ENCODE data around the gene ELF2.
"Not testable (repeated sequence)": the region's sequence is repeated elsewhere in the genome, so short reads cannot be mapped to it uniquely, and the experiment has no call there.

Gene ELF2

DNA sequence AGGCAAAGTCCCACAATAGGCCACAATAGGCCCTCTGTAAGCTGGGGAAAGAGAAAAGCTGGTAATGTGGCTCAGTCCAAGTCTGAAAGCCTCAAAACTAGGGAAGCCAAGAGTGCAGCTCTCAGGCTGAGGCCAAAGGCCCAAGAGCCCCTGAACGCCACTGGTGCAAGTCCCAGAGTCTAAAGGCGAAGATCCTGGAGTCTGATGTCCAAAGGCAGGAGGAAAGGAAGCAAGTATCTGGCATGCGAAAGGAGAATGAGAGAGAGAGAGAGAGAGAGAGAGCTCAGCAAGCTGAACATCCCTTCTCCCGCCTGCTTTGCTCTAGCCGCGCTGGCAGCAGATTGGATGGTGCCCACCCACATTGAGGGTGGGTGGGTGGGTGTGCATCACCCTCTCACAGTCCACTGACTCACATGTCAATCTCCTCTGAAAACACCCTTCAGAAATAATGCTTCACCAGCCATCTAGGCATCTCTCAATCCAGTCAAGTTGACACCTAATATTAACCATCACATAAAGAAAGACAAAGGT, 30.9 kb upstream of the ELF2 start:
- no peak overlapping the region for H3K4me3 ChIP-seq (ENCODE audit: low read depth in 1 of 2, low read length in 2 of 2)
- H3K4me1 ChIP-seq (ENCODE audit: insufficient read depth, low read length): no peaks in the 10 kb centered on the region
- H3K27ac ChIP-seq (ENCODE audit: low read depth, low read length): no peak overlapping the region
- H3K27me3 ChIP-seq (ENCODE audit: control insufficient read depth in 1 of 2, insufficient read depth in 2 of 2, low read length in 2 of 2): no peaks in the 10 kb centered on the region
- no peak overlapping the region for H3K9ac ChIP-seq (ENCODE audit: low read length)
- H3K9me3 ChIP-seq (ENCODE audit: low read length): no peaks in the 10 kb centered on the region
- H3K36me3 ChIP-seq (ENCODE audit: insufficient read depth, low read length): no peaks in the 10 kb centered on the region

DNA sequence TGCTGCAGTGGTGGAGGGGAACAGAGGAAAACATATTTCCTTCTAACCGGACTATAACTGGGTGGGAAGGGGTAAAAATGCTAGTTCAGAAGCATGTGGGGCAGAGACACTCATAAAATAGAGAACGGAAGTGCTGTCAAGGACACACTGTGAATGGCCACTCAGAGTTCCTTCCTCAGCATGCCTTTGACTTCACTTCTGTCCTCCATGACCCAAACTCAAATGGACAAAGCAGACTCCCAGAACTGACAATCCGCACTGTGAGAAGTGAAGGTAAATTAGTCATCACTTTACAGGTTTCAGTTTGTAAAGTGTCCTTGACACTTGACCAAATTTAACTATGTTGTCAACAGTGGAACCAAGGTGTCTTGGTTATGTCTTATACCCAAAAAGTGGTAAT, 30.2 kb upstream of the ELF2 start:
- no peak overlapping the region for H3K27ac ChIP-seq (ENCODE audit: low read depth, low read length)
- H3K36me3 ChIP-seq (ENCODE audit: insufficient read depth, low read length): no peaks in the 10 kb centered on the region
- no peaks in the 10 kb centered on the region for H3K9me3 ChIP-seq (ENCODE audit: low read length)
- H3K4me3 ChIP-seq (ENCODE audit: low read depth in 1 of 2, low read length in 2 of 2): no peak overlapping the region
- no peak overlapping the region for H3K9ac ChIP-seq (ENCODE audit: low read length)
- no peaks in the 10 kb centered on the region for H3K27me3 ChIP-seq (ENCODE audit: control insufficient read depth in 1 of 2, insufficient read depth in 2 of 2, low read length in 2 of 2)
- no peaks in the 10 kb centered on the region for H3K4me1 ChIP-seq (ENCODE audit: insufficient read depth, low read length)

DNA sequence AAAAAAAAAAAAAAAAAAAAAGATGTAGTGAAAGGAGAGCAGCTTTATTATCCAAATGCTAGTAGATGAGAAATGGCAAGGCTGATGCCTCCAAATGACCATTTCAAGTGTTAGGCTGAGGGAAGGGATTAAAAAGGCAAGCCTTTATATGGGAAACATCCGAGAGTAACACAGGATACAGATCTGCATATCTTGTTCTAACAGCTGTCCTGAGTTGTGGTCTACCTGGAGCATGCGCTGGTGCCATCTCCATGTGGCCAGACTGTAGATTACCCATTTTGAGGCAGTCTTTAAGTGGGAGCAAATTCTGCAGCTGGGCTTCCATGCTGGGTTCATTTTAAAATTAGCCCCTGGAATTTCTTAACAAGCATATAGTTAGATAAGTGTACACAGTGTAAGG, 26.0 kb upstream of the ELF2 start:
- Histone ChIP-seq H3K9me3 (ENCODE audit: low read length) (no peaks in the 10 kb centered on the region), H3K27me3 (ENCODE audit: control insufficient read depth in 1 of 2, insufficient read depth in 2 of 2, low read length in 2 of 2) (no peaks in the 10 kb centered on the region), H3K4me1 (ENCODE audit: insufficient read depth, low read length) (no peaks in the 10 kb centered on the region), H3K9ac (ENCODE audit: low read length) (no peak overlapping the region), H3K27ac (ENCODE audit: low read depth, low read length) (no peak overlapping the region), H3K36me3 (ENCODE audit: insufficient read depth, low read length) (no peaks in the 10 kb centered on the region), H3K4me3 (ENCODE audit: low read depth in 1 of 2, low read length in 2 of 2) (no peak overlapping the region)

DNA sequence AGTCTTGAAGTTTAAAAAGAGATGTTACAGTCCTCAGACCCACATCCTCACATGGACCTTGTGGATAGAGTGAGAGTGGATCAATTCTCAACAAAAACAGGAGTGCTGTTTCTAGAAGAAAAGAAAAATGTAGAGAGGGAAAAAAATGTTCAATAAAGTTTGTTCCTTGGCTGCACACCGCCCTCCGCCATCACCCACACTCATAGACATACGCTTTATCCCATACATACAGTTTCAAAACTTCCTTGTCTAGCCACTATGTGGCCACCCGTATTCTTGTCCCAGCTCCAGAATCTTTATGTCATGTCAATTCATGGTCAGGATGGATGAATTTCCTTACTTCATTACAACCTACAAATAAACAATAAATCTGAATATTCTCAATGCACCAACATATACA, 23.5 kb upstream of the ELF2 start:
- H3K27me3 ChIP-seq (ENCODE audit: control insufficient read depth in 1 of 2, insufficient read depth in 2 of 2, low read length in 2 of 2): no peaks in the 10 kb centered on the region
- no peaks in the 10 kb centered on the region for H3K36me3 ChIP-seq (ENCODE audit: insufficient read depth, low read length)
- H3K9ac ChIP-seq (ENCODE audit: low read length): no peak overlapping the region
- H3K4me3 ChIP-seq (ENCODE audit: low read depth in 1 of 2, low read length in 2 of 2): no peak overlapping the region
- H3K4me1 ChIP-seq (ENCODE audit: insufficient read depth, low read length): no peaks in the 10 kb centered on the region
- H3K9me3 ChIP-seq (ENCODE audit: low read length): no peaks in the 10 kb centered on the region
- no peak overlapping the region for H3K27ac ChIP-seq (ENCODE audit: low read depth, low read length)

DNA sequence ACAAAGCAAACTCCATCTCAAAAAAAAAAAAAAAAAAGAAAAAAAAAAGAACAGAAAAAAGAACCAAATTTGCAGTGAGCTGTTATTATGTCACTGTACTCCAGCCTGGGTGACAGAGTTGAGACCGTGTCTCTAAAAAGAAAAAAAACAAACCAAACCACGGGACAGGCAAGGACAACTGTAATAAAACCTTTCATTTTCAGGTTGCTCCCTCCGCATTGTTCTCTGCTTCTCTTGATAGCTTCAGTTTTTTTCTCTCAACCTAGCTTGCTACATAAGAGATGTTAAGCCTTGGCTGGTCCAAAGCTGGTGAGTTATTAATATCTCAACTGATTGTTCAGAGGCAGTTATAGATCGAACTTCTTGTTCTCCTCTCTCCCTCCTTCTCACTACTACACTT, 23.1 kb upstream of the ELF2 start:
- Histone ChIP-seq H3K4me1 (ENCODE audit: insufficient read depth, low read length) (no peaks in the 10 kb centered on the region), H3K9ac (ENCODE audit: low read length) (no peak overlapping the region), H3K36me3 (ENCODE audit: insufficient read depth, low read length) (no peaks in the 10 kb centered on the region), H3K27me3 (ENCODE audit: control insufficient read depth in 1 of 2, insufficient read depth in 2 of 2, low read length in 2 of 2) (no peaks in the 10 kb centered on the region), H3K4me3 (ENCODE audit: low read depth in 1 of 2, low read length in 2 of 2) (no peak overlapping the region), H3K27ac (ENCODE audit: low read depth, low read length) (no peak overlapping the region), H3K9me3 (ENCODE audit: low read length) (no peaks in the 10 kb centered on the region)

DNA sequence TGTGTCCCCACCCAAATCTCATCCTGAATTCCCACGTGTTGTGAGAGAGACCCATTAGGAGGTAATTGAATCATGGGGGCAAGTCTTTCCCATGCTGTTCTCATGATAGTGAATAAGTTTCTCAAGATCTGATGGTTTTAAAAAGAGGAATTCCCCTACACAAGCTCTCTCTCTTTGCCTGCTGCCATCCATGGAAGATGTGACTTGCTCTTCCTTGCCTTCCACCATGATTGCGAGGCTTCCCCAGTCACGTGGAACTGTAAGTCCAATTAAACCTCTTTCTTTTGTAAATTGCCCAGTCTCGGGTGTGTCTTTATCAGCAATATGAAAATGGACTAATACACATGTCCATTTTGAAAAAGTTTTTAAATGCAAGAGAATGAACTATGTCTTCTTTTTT, 20.2 kb upstream of the ELF2 start:
- H3K4me1 ChIP-seq (ENCODE audit: insufficient read depth, low read length); H3K27ac ChIP-seq (ENCODE audit: low read depth, low read length); H3K27me3 ChIP-seq (ENCODE audit: control insufficient read depth in 1 of 2, insufficient read depth in 2 of 2, low read length in 2 of 2); H3K36me3 ChIP-seq (ENCODE audit: insufficient read depth, low read length); H3K4me3 ChIP-seq (ENCODE audit: low read depth in 1 of 2, low read length in 2 of 2); H3K9me3 ChIP-seq (ENCODE audit: low read length); H3K9ac ChIP-seq (ENCODE audit: low read length): not testable (repeated sequence)

DNA sequence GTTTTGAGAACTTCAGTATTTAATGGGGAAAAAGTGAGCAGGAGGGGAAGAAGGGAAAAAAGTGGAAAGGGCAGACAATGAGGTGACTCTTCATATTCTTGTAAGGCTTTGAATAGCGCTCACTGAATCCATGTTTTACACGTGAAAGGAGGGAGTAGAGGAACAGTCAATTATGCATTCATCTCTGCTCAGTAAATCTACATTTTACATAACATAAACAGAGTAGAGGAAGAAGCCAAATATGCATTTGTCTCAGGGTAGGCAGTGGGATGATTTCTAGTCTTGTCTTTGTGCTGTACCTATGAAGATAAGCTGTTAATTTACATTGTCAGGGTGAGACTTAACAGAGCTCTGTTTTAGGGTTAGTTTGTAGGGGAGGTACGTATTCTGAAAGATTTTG, 19.4 kb upstream of the ELF2 start:
- Histone ChIP-seq H3K27me3 (ENCODE audit: control insufficient read depth in 1 of 2, insufficient read depth in 2 of 2, low read length in 2 of 2) (no peaks in the 10 kb centered on the region), H3K9ac (ENCODE audit: low read length) (no peak overlapping the region), H3K27ac (ENCODE audit: low read depth, low read length) (no peak overlapping the region), H3K4me1 (ENCODE audit: insufficient read depth, low read length) (no peaks in the 10 kb centered on the region), H3K4me3 (ENCODE audit: low read depth in 1 of 2, low read length in 2 of 2) (no peak overlapping the region), H3K36me3 (ENCODE audit: insufficient read depth, low read length) (no peaks in the 10 kb centered on the region), H3K9me3 (ENCODE audit: low read length) (no peaks in the 10 kb centered on the region)

DNA sequence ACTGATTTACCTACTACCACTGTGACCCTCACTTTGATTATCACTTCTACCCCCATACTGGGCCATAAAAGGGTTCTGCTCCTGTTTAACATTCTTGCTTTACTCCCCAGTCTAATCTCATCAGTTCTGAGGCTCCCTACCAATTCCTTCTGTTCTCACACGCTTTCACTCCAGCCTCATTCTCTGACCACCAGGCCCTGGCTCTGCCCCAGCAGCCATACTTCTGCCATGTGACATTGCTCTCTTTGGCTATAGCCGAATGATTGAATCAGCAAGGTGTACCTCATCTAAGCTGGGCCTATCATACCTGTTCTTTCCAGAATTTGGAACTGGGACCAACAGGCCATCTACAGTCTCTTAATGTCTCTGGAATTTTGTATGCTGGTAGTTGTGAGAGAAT, 14.4 kb upstream of the ELF2 start:
- no peaks in the 10 kb centered on the region for H3K36me3 ChIP-seq (ENCODE audit: insufficient read depth, low read length)
- no peak overlapping the region for H3K27ac ChIP-seq (ENCODE audit: low read depth, low read length)
- no peaks in the 10 kb centered on the region for H3K9me3 ChIP-seq (ENCODE audit: low read length)
- no peaks in the 10 kb centered on the region for H3K27me3 ChIP-seq (ENCODE audit: control insufficient read depth in 1 of 2, insufficient read depth in 2 of 2, low read length in 2 of 2)
- no peaks in the 10 kb centered on the region for H3K4me1 ChIP-seq (ENCODE audit: insufficient read depth, low read length)
- H3K9ac ChIP-seq (ENCODE audit: low read length): no peak overlapping the region
- H3K4me3 ChIP-seq (ENCODE audit: low read depth in 1 of 2, low read length in 2 of 2): no peak overlapping the region

DNA sequence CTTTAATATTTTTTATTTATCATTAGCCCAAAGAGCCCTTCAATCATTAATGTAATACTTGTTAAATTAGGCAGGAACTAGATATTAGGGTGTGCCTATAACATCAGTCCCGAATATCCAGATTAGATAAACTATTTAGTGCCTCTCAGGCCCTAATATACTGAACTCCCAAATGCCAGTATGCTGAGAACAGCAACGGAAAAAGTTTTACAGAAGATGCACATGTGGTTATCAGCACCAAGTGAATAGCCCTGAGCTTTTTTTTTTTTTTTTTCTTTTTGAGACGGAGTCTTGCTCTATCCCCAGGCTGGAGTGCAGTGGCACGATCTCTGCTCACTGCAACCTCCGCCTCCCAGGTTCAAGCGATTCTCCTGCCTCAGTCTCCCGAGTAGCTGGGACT, 13.0 kb upstream of the ELF2 start:
- H3K27me3 ChIP-seq (ENCODE audit: control insufficient read depth in 1 of 2, insufficient read depth in 2 of 2, low read length in 2 of 2): no peaks in the 10 kb centered on the region
- no peak overlapping the region for H3K27ac ChIP-seq (ENCODE audit: low read depth, low read length)

DNA sequence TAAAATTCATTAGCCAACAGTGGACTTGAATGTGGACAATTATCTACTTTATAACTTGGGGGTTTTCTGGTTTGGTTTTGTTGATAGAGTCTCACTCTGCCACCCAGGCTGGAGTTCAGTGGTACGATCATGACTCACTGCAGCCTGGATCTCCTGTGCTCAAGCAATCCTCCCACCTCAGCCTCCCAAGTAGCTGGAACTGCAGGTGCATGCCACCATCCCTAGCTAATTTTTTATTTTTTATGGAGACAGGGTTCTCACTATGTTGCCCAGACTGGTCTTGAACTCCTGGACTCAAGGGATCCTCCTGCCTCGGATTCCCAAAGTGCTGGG, 12.4 kb upstream of the ELF2 start:
- Histone ChIP-seq H3K36me3 (ENCODE audit: insufficient read depth, low read length) (no peaks in the 10 kb centered on the region), H3K9ac (ENCODE audit: low read length) (no peak overlapping the region), H3K9me3 (ENCODE audit: low read length) (no peaks in the 10 kb centered on the region), H3K4me3 (ENCODE audit: low read depth in 1 of 2, low read length in 2 of 2) (no peak overlapping the region), H3K27me3 (ENCODE audit: control insufficient read depth in 1 of 2, insufficient read depth in 2 of 2, low read length in 2 of 2) (no peaks in the 10 kb centered on the region), H3K27ac (ENCODE audit: low read depth, low read length) (no peak overlapping the region), H3K4me1 (ENCODE audit: insufficient read depth, low read length) (no peaks in the 10 kb centered on the region)

More for the DNA sequence above, 13.0 kb upstream of the ELF2 start:
- Histone ChIP-seq H3K9me3 (ENCODE audit: low read length) (no peaks in the 10 kb centered on the region), H3K36me3 (ENCODE audit: insufficient read depth, low read length) (no peaks in the 10 kb centered on the region), H3K9ac (ENCODE audit: low read length) (no peak overlapping the region), H3K4me3 (ENCODE audit: low read depth in 1 of 2, low read length in 2 of 2) (no peak overlapping the region), H3K4me1 (ENCODE audit: insufficient read depth, low read length) (no peaks in the 10 kb centered on the region)

DNA sequence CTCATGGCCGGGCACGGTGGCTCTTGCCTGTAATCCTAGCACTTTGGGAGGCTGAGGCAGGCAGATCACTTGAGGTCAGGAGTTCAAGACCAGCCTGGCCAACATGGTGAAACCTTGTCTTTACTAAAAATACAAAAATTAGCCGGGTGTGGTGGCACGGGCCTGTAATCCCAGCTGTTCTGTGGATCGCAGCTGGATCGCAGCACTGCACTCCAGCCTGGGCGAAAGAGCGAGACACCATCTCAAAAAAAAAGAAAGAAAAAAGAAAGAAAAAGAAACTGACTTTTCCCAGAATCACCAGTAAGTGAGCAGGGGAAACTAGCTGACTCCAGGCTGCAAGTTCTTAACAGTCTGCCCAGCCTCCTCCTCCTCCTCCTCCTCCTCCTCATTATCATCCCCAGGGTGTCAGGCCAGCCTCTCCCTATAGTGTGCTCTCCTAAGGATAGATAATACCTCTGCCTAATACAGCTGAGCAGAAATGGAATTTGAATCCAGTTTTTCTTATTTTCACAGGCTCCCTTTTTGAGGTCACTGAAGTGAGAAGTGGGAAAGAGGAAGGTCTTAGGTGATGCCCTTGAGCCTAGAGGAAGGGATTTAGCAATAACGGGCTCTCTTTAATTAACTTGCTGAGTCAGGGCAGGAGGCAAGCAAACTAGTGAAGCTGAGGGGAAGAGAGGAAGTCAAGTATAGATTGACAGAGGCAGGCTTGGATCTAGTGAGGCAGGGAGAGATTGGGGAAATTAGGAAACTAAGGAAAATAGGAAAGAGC, 11.8 kb upstream of the ELF2 start:
- Histone ChIP-seq H3K9ac (ENCODE audit: low read length) (no peak overlapping the region), H3K27me3 (ENCODE audit: control insufficient read depth in 1 of 2, insufficient read depth in 2 of 2, low read length in 2 of 2) (no peaks in the 10 kb centered on the region), H3K4me1 (ENCODE audit: insufficient read depth, low read length) (no peaks in the 10 kb centered on the region), H3K27ac (ENCODE audit: low read depth, low read length) (no peak overlapping the region), H3K4me3 (ENCODE audit: low read depth in 1 of 2, low read length in 2 of 2) (no peak overlapping the region), H3K9me3 (ENCODE audit: low read length) (no peaks in the 10 kb centered on the region), H3K36me3 (ENCODE audit: insufficient read depth, low read length) (no peaks in the 10 kb centered on the region)

DNA sequence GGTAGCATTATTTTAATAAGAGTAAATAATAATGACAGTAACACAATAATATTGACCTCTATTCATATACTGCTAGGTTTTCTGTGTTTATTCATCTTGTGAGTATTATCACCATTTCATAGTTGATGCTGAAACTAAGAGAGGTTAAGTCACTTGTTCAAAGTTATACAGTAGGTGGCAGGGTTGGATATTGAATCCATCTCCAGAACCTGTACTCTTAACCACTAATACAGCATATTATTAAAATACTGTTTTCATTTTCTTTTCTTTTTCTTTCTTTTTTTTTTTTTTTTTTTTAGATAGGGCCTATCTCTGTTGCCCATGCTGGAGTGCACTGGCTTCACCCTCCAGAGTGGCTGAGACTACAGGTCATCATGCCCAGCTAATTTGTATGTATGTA, 7.1 kb upstream of the ELF2 start:
- Histone ChIP-seq H3K4me1 (ENCODE audit: insufficient read depth, low read length) (no peaks in the 10 kb centered on the region), H3K27me3 (ENCODE audit: control insufficient read depth in 1 of 2, insufficient read depth in 2 of 2, low read length in 2 of 2) (no peaks in the 10 kb centered on the region), H3K4me3 (ENCODE audit: low read depth in 1 of 2, low read length in 2 of 2) (no peak overlapping the region), H3K9ac (ENCODE audit: low read length) (no peak overlapping the region), H3K36me3 (ENCODE audit: insufficient read depth, low read length) (no peaks in the 10 kb centered on the region), H3K27ac (ENCODE audit: low read depth, low read length) (no peak overlapping the region), H3K9me3 (ENCODE audit: low read length) (no peaks in the 10 kb centered on the region)

Measured in muscle layer of colon (tissue), 2 donors.